ENCODE results near the gene GPRIN3. TPM values are rescaled to one million over a fixed set of nuclear protein-coding genes. Genes with fewer than 3 reads are reported as not detected.
A peak's percentile ranks its signal among the peaks of the same experiment; 100 is the strongest.

The GPRIN3 gene
- total and polyA plus RNA-seq, 8 donors, result 0.84 to 7.6 (median 3.1) TPM

DNA sequence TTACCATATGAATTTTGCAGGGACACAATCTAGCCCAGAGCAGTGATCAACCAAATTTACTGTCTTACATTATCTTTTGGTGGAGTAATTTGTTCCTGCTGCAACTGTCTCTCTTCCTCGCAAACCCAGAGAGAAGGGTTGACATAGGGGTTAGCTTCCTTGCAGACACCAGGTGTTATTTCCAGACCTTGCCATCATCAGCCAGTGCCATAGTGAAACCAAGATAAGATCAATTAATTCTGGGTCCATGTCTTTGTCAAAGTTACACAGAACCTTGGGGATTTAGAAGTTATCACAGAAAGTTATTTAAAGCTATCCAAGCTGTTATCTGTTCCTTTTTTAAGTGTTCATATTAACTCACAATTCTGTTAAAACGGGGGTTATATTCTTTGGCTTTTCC, 23.6 kb upstream of the GPRIN3 start:
- 87 to 91% methylated on average over 2 of the region's 2 CpGs for WGBS, 2 donors
- no peak for ATAC-seq
- intact Hi-C loops (cut with DNase I), result no loop called here

DNA sequence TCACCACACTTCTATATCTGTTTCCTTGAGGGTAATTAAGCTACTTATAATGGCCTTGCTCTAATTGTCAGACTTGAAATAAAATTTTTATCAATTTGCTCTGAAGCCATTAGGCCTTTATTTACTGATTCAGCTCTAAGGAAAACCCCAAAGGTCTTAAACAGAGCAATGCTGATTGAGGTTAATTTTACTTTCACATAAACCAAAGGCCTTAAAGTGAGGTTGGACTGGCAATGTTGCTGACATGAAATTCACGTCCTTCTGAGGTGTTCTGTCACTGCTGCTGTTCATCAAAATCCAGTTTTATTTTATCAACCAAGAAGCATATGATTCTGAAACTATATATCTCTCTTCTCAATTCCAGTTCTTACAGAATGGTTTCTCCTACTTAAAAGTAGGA, 21.7 kb upstream of the GPRIN3 start:
- H3K4me1 ChIP-seq, result no peaks in the 10 kb centered on the region
- intact Hi-C loops (cut with DNase I), result no loop called here
- no peaks in the 10 kb centered on the region for H3K27me3 ChIP-seq
- H3K27ac ChIP-seq, result no peak overlapping the region
- ATAC-seq (no peak), FAIRE-seq (no peak), DNase-seq (no peak)
- no peak overlapping the region for H3K4me3 ChIP-seq
- TF ChIP-seq, protein P1, sequence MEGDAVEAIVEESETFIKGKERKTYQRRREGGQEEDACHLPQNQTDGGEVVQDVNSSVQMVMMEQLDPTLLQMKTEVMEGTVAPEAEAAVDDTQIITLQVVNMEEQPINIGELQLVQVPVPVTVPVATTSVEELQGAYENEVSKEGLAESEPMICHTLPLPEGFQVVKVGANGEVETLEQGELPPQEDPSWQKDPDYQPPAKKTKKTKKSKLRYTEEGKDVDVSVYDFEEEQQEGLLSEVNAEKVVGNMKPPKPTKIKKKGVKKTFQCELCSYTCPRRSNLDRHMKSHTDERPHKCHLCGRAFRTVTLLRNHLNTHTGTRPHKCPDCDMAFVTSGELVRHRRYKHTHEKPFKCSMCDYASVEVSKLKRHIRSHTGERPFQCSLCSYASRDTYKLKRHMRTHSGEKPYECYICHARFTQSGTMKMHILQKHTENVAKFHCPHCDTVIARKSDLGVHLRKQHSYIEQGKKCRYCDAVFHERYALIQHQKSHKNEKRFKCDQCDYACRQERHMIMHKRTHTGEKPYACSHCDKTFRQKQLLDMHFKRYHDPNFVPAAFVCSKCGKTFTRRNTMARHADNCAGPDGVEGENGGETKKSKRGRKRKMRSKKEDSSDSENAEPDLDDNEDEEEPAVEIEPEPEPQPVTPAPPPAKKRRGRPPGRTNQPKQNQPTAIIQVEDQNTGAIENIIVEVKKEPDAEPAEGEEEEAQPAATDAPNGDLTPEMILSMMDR (IDR thresholded peaks at IDR 0.05), result no peak
- 72 to 84% methylated on average over 1 of the region's 1 CpG for WGBS, 2 donors
- H3K36me3 ChIP-seq, result no peaks in the 10 kb centered on the region
- H3K9me3 ChIP-seq, result no peaks in the 10 kb centered on the region

More for the DNA sequence above, 23.6 kb upstream of the GPRIN3 start:
- DNase-seq (no peak), FAIRE-seq (no peak)
- Histone ChIP-seq H3K4me3 (no peak overlapping the region), H3K36me3 (no peaks in the 10 kb centered on the region), H3K9me3 (no peaks in the 10 kb centered on the region), H3K4me1 (no peaks in the 10 kb centered on the region), H3K27ac (no peak overlapping the region), H3K27me3 (no peaks in the 10 kb centered on the region)
- TF ChIP-seq, protein P1 (IDR thresholded peaks at IDR 0.05), result no peak

DNA sequence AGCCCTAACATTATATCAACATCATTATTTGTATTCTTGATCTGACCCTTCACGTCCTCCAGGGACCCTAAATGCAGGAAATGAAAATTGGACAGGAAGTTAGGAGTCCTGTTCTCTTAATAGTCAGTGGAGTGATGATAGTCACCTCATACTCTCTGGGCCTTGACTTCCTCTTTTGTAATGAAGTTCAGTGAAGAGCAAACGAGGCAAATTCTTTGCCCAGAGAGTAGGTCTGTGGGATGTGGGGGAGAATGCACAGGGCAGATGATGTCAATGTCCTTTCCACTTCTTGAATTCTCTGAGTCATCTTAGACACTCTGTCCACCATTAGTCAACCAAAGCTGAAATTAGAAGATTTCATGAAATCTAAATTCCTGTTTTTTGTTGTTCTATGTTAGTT, 17.1 kb upstream of the GPRIN3 start:
- H3K4me3 ChIP-seq, result no peak overlapping the region
- intact Hi-C loops (cut with DNase I), result no loop called here
- H3K4me1 ChIP-seq, result no peaks in the 10 kb centered on the region
- DNase-seq, result peak in 1 of 6 donors; percentile 22
- no peaks in the 10 kb centered on the region for H3K27me3 ChIP-seq
- H3K27ac ChIP-seq, result no peak overlapping the region
- WGBS, 2 donors, result 68 to 72% methylated on average over 2 of the region's 2 CpGs
- no peak for FAIRE-seq
- ATAC-seq, result peak in 3 of 4 donors; percentile 17 to 84 (median 78)
- no peaks in the 10 kb centered on the region for H3K9me3 ChIP-seq
- TF ChIP-seq, protein P1 (IDR thresholded peaks at IDR 0.05), result no peak
- H3K36me3 ChIP-seq, result no peaks in the 10 kb centered on the region

DNA sequence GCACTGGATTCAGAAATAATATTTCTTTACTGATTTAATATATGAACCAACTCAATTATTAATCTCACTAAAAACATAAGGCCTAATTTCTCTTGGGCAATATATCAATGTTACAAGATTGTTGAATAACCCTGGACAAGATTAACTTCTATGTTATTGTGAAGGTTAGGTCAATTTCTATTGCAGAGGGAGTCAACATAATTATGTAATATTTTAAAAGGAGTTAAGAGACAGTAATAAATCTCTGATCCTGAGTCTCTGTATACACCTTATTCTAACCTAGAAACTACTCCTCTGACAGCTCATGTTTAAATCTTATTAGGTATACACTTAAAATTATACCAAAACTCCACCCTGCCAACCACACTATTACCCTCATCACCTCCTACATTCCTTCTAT, 15.1 kb upstream of the GPRIN3 start:
- H3K27me3 ChIP-seq, result no peaks in the 10 kb centered on the region
- FAIRE-seq (no peak), DNase-seq (no peak), ATAC-seq (no peak)
- no peaks in the 10 kb centered on the region for H3K36me3 ChIP-seq
- H3K4me3 ChIP-seq, result no peak overlapping the region
- TF ChIP-seq, protein P1 (IDR thresholded peaks at IDR 0.05), result no peak
- H3K27ac ChIP-seq, result no peak overlapping the region
- no peaks in the 10 kb centered on the region for H3K9me3 ChIP-seq
- intact Hi-C loops (cut with DNase I), result no loop called here
- H3K4me1 ChIP-seq, result no peaks in the 10 kb centered on the region

DNA sequence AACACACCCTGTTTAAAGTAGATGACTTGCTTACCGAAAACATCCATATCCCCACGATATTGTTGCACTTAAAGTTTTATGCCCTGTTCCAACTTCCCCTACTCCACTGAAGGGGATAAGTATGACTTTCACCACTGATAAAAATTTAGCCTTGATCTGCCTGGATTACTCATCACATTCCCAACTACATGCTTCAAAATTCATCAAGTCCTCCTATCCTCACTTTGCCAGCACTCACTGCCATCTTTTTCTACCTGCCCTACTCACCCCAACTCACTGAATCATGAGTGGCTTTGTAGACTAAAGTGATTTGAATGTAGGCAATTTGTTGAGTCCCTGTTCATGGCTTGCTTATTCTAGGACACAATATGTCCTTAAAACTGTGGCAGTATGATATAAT, 12.2 kb upstream of the GPRIN3 start:
- FAIRE-seq (no peak), ATAC-seq (no peak), DNase-seq (no peak)
- Histone ChIP-seq H3K4me1 (no peaks in the 10 kb centered on the region), H3K36me3 (no peaks in the 10 kb centered on the region), H3K27ac (no peak overlapping the region), H3K4me3 (no peak overlapping the region), H3K9me3 (no peaks in the 10 kb centered on the region), H3K27me3 (no peaks in the 10 kb centered on the region)
- intact Hi-C loops (cut with DNase I), result no loop called here
- 94 to 96% methylated on average over 2 of the region's 2 CpGs for WGBS, 2 donors
- TF ChIP-seq, protein P1 (IDR thresholded peaks at IDR 0.05), result no peak

Data from pancreas (tissue), 10 donors.